GM23338 (cell line): ENCODE results near the gene LORICRIN. TPM values are rescaled to one million over a fixed set of nuclear protein-coding genes. Genes with fewer than 3 reads are reported as not detected.

Experiments used
- ATAC-seq: fragments of 200-7000 bp; cut with Tn5 transposase; 3 replicates; pipeline ENCODE4 v1.9.1; 2020
- DNase-seq: peaks from one replicate; pipeline ENCODE4 v3.0.0-alpha.2; 2015; ENCODE audit warnings: low spot score
- H2AFZ ChIP-seq: fragments of 200-600 bp; sonication (generic); 2 replicates; pipeline ENCODE4 v1.8.0; 2016; ENCODE audit warnings: antibody characterized with exemption, mild to moderate bottlenecking, moderate library complexity
- H3F3A ChIP-seq: fragments of 200-600 bp; sonication (generic); replicated peaks from 2 replicates; pipeline ENCODE4 v1.8.0; 2017; ENCODE audit warnings: antibody characterized with exemption, mixed run types, low read depth
- H3K27ac ChIP-seq: fragments of 200-600 bp; sonication (generic); 2 replicates; pipeline ENCODE4 v1.6.1; 2016; ENCODE audit warnings: low read depth
- H3K27me3 ChIP-seq: fragments of 200-600 bp; sonication (generic); 2 replicates; pipeline ENCODE4 v1.8.0; 2016; ENCODE audit warnings: mild to moderate bottlenecking, mixed run types, moderate library complexity; ENCODE audit not compliant: insufficient read depth
- H3K36me3 ChIP-seq: fragments of 200-600 bp; sonication (generic); 2 replicates; pipeline ENCODE4 v1.8.0; 2016; ENCODE audit warnings: mild to moderate bottlenecking; ENCODE audit not compliant: insufficient read depth
- H3K4me1 ChIP-seq: fragments of 200-600 bp; sonication (generic); 2 replicates; pipeline ENCODE4 v1.8.0; 2016; ENCODE audit warnings: mild to moderate bottlenecking, moderate library complexity; ENCODE audit not compliant: insufficient read depth
- H3K4me2 ChIP-seq: fragments of 200-600 bp; sonication (generic); 2 replicates; pipeline ENCODE4 v1.7.1; 2017; ENCODE audit warnings: mixed run types
- H3K4me3 ChIP-seq: fragments of 200-600 bp; sonication (generic); 2 replicates; pipeline ENCODE4 v1.6.1; 2016; ENCODE audit warnings: mixed run types
- H3K79me2 ChIP-seq: fragments of 200-600 bp; sonication (generic); replicated peaks from 2 replicates; pipeline ENCODE4 v1.8.0; 2017; ENCODE audit warnings: mild to moderate bottlenecking; ENCODE audit not compliant: insufficient read depth
- H3K9me2 ChIP-seq: fragments of 200-600 bp; sonication (generic); 2 replicates; pipeline ENCODE4 v1.8.0; 2017; ENCODE audit not compliant: insufficient read depth
- H4K20me1 ChIP-seq: fragments of 200-600 bp; sonication (generic); replicated peaks from 2 replicates; pipeline ENCODE4 v1.8.0; 2017; ENCODE audit warnings: mild to moderate bottlenecking; ENCODE audit not compliant: insufficient read depth
- H3K27ac Mint-ChIP-seq: 2 replicates; pipeline ENCODE4 v1.8.0; 2020; ENCODE audit warnings: inconsistent platforms, mild to moderate bottlenecking, moderate library complexity, mixed read lengths
- H3K27me3 Mint-ChIP-seq: 3 replicates; pipeline ENCODE4 v1.8.0; 2022; ENCODE audit warnings: low read depth, mild to moderate bottlenecking, moderate library complexity, mixed read lengths, inconsistent platforms; ENCODE audit not compliant: insufficient read depth, poor library complexity
- H3K36me3 Mint-ChIP-seq: 3 replicates; pipeline ENCODE4 v1.8.0; 2021; ENCODE audit warnings: low read depth, mild to moderate bottlenecking, inconsistent platforms, moderate library complexity, mixed read lengths
- H3K4me1 Mint-ChIP-seq: 3 replicates; pipeline ENCODE4 v1.8.0; 2020; ENCODE audit warnings: mild to moderate bottlenecking, inconsistent platforms, mixed read lengths
- H3K4me3 Mint-ChIP-seq: 3 replicates; pipeline ENCODE4 v1.8.0; 2021; ENCODE audit warnings: moderate library complexity, mild to moderate bottlenecking, inconsistent platforms, mixed read lengths
- H3K9me3 Mint-ChIP-seq: 3 replicates; pipeline ENCODE4 v1.8.0; 2020; ENCODE audit warnings: moderate library complexity, mild to moderate bottlenecking, inconsistent platforms, mixed read lengths
- CREB1 ChIP-seq: fragments of 250-450 bp; sonication (Bioruptor Pico); IDR thresholded peaks from 2 replicates; pipeline ENCODE4 v1.5.0; 2020; ENCODE audit warnings: low read depth, mild to moderate bottlenecking, moderate library complexity
- EZH2 ChIP-seq: fragments of 200-600 bp; sonication (generic); IDR thresholded peaks from one replicate; pipeline ENCODE4 v1.8.0; 2017; ENCODE audit warnings: antibody characterized with exemption, mild to moderate bottlenecking, low read depth; ENCODE audit not compliant: unreplicated experiment
- EZH2phosphoT487 ChIP-seq: fragments of 200-600 bp; sonication (generic); IDR thresholded peaks from one replicate; pipeline ENCODE4 v1.8.1; 2018; ENCODE audit warnings: antibody characterized with exemption; ENCODE audit not compliant: unreplicated experiment
- JUNB ChIP-seq: IDR thresholded peaks from one replicate; pipeline ENCODE4 v1.6.1; 2016; ENCODE audit warnings: antibody characterized with exemption; ENCODE audit not compliant: unreplicated experiment
- NANOG ChIP-seq: IDR thresholded peaks from 2 replicates; pipeline ENCODE4 v1.6.1; 2016; ENCODE audit warnings: antibody characterized with exemption, borderline replicate concordance
- POLR2AphosphoS5 ChIP-seq: IDR thresholded peaks from 2 replicates; pipeline ENCODE4 v1.6.1; 2016; ENCODE audit warnings: antibody characterized with exemption, low read depth
- STAT1 ChIP-seq: IDR thresholded peaks from one replicate; pipeline ENCODE4 v1.6.1; 2016; ENCODE audit warnings: antibody characterized with exemption; ENCODE audit not compliant: unreplicated experiment
- ZNF114 ChIP-seq: fragments of 250-450 bp; sonication (Bioruptor Pico); IDR thresholded peaks from 2 replicates; pipeline ENCODE4 v1.5.0; 2020; ENCODE audit warnings: mild to moderate bottlenecking, moderate library complexity
- ZNF331 ChIP-seq: fragments of 250-450 bp; sonication (Bioruptor Pico); IDR thresholded peaks from 2 replicates; pipeline ENCODE4 v1.5.0; 2020; ENCODE audit warnings: low read depth, mild to moderate bottlenecking, moderate library complexity
- polyA plus RNA-seq: library from polyadenylated mRNA; unstranded; fragments of >200 nt; fragmentation: Nextera tagmentation; extraction: Ambion mirVana; gene quantifications from 2 replicates; pipeline ENCODE4 v1.2.1, GENCODE V29; 2016
- total RNA-seq: library from RNA; depleted of rRNA; stranded (reverse); fragments of >200 nt; shearing (Covaris generic); gene quantifications from 2 replicates; pipeline ENCODE4 v1.2.3, GENCODE V29; 2014
- TF ChIP-seq, protein P1 (sequence below), 2 experiments: fragments of 200-600 bp in 1 of 2; sonication (generic) in 1 of 2; conservative IDR thresholded peaks; 2 replicates each; pipeline versions ENCODE4 v1.5.1 to v1.6.1; 2016 to 2017; ENCODE audit warnings: antibody characterized with exemption in 2 of 2, low read depth in 2 of 2, mild to moderate bottlenecking in 2 of 2, moderate library complexity in 1 of 2
- TF ChIP-seq, protein P2 (sequence below): IDR thresholded peaks from one replicate; pipeline ENCODE4 v1.6.1; 2018; ENCODE audit warnings: antibody characterized with exemption; ENCODE audit not compliant: unreplicated experiment
- TF ChIP-seq, protein P3 (sequence below): IDR thresholded peaks from 2 replicates; pipeline ENCODE4 v1.6.1; 2016; ENCODE audit warnings: antibody characterized with exemption
- TF ChIP-seq, protein P4 (sequence below): fragments of 250-450 bp; sonication (Bioruptor Pico); IDR thresholded peaks from 2 replicates; pipeline ENCODE4 v1.5.0; 2020; ENCODE audit warnings: mild to moderate bottlenecking, moderate library complexity

The LORICRIN gene
- total and polyA plus RNA-seq, 2 experiments from 2014 or later = 0.23 TPM; not detected in 1

DNA sequence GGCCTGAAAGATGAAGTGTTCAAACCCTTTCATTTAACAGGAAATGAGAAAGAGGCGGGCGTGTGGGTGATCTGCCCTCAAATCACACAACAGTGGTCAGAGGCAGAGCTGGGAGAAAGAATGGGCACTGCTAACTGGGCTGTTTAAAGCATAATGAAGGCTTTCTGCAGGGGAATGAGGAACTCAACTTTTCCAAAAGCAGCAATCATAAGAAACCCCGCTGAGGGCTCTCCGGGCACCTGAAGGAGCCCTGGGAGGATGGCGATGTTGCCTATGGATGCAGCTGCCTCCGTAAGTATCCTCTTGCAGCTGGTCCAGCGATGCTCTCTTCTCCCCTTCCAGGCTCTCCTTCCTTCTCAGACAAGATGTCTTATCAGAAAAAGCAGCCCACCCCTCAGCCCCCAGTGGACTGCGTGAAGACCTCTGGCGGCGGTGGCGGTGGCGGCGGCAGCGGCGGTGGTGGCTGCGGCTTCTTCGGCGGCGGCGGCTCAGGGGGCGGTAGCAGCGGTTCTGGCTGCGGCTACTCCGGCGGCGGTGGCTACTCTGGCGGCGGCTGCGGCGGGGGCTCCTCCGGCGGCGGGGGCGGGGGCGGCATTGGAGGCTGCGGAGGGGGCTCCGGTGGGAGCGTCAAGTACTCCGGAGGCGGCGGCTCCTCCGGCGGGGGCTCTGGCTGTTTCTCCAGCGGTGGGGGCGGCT lies 1.2 kb downstream of the LORICRIN start:
- no peaks in the 10 kb centered on the region; the same call in 2 of the 3 replicates for H3K36me3 Mint-ChIP-seq
- peak; percentile 70 for ATAC-seq
- H3K27me3 Mint-ChIP-seq = peaks cover 39% of the 10 kb centered on the region
- H3K27ac ChIP-seq = no peak overlapping the region
- peaks cover 70% of the 10 kb centered on the region for H3K27me3 ChIP-seq
- no peaks in the 10 kb centered on the region for H3K9me2 ChIP-seq
- peak overlapping the region; percentile 84 for H2AFZ ChIP-seq
- H3K36me3 ChIP-seq = no peaks in the 10 kb centered on the region
- peak overlapping the region; percentile 85 for H3K4me2 ChIP-seq
- no peaks in the 10 kb centered on the region; the same call in 2 of the 3 replicates for H3K9me3 Mint-ChIP-seq
- H4K20me1 ChIP-seq = 0 out of 2 replicates have a peak, but pooled peaks cover 3% of the 10 kb centered on the region
- peak; percentile 65 for DNase-seq
- H3K79me2 ChIP-seq = no peaks in the 10 kb centered on the region
- H3K4me3 ChIP-seq = peak overlapping the region; percentile 63
- H3K4me3 Mint-ChIP-seq = peak overlapping the region; percentile 72
- H3F3A ChIP-seq = peaks cover 12% of the 10 kb centered on the region
- no peak overlapping the region for H3K27ac Mint-ChIP-seq
- H3K4me1 Mint-ChIP-seq = peaks cover 19% of the 10 kb centered on the region
- TF ChIP-seq EZH2 (no peak), JUNB (no peak), POLR2AphosphoS5 (no peak), ZNF114 (CRISPR knock-in tag) (no peak), EZH2phosphoT487 (no peak), STAT1 (no peak), ZNF331 (CRISPR knock-in tag) (no peak), CREB1 (CRISPR knock-in tag) (no peak), NANOG (no peak)
- TF ChIP-seq, protein P1, sequence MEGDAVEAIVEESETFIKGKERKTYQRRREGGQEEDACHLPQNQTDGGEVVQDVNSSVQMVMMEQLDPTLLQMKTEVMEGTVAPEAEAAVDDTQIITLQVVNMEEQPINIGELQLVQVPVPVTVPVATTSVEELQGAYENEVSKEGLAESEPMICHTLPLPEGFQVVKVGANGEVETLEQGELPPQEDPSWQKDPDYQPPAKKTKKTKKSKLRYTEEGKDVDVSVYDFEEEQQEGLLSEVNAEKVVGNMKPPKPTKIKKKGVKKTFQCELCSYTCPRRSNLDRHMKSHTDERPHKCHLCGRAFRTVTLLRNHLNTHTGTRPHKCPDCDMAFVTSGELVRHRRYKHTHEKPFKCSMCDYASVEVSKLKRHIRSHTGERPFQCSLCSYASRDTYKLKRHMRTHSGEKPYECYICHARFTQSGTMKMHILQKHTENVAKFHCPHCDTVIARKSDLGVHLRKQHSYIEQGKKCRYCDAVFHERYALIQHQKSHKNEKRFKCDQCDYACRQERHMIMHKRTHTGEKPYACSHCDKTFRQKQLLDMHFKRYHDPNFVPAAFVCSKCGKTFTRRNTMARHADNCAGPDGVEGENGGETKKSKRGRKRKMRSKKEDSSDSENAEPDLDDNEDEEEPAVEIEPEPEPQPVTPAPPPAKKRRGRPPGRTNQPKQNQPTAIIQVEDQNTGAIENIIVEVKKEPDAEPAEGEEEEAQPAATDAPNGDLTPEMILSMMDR (conservative IDR thresholded peaks at IDR 0.05; ENCODE audit: low read depth in 2 of 2) = no peak
- TF ChIP-seq, protein P2, sequence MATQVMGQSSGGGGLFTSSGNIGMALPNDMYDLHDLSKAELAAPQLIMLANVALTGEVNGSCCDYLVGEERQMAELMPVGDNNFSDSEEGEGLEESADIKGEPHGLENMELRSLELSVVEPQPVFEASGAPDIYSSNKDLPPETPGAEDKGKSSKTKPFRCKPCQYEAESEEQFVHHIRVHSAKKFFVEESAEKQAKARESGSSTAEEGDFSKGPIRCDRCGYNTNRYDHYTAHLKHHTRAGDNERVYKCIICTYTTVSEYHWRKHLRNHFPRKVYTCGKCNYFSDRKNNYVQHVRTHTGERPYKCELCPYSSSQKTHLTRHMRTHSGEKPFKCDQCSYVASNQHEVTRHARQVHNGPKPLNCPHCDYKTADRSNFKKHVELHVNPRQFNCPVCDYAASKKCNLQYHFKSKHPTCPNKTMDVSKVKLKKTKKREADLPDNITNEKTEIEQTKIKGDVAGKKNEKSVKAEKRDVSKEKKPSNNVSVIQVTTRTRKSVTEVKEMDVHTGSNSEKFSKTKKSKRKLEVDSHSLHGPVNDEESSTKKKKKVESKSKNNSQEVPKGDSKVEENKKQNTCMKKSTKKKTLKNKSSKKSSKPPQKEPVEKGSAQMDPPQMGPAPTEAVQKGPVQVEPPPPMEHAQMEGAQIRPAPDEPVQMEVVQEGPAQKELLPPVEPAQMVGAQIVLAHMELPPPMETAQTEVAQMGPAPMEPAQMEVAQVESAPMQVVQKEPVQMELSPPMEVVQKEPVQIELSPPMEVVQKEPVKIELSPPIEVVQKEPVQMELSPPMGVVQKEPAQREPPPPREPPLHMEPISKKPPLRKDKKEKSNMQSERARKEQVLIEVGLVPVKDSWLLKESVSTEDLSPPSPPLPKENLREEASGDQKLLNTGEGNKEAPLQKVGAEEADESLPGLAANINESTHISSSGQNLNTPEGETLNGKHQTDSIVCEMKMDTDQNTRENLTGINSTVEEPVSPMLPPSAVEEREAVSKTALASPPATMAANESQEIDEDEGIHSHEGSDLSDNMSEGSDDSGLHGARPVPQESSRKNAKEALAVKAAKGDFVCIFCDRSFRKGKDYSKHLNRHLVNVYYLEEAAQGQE = no peak
- TF ChIP-seq, protein P3, sequence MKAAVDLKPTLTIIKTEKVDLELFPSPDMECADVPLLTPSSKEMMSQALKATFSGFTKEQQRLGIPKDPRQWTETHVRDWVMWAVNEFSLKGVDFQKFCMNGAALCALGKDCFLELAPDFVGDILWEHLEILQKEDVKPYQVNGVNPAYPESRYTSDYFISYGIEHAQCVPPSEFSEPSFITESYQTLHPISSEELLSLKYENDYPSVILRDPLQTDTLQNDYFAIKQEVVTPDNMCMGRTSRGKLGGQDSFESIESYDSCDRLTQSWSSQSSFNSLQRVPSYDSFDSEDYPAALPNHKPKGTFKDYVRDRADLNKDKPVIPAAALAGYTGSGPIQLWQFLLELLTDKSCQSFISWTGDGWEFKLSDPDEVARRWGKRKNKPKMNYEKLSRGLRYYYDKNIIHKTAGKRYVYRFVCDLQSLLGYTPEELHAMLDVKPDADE = no peak
- TF ChIP-seq, protein P4, sequence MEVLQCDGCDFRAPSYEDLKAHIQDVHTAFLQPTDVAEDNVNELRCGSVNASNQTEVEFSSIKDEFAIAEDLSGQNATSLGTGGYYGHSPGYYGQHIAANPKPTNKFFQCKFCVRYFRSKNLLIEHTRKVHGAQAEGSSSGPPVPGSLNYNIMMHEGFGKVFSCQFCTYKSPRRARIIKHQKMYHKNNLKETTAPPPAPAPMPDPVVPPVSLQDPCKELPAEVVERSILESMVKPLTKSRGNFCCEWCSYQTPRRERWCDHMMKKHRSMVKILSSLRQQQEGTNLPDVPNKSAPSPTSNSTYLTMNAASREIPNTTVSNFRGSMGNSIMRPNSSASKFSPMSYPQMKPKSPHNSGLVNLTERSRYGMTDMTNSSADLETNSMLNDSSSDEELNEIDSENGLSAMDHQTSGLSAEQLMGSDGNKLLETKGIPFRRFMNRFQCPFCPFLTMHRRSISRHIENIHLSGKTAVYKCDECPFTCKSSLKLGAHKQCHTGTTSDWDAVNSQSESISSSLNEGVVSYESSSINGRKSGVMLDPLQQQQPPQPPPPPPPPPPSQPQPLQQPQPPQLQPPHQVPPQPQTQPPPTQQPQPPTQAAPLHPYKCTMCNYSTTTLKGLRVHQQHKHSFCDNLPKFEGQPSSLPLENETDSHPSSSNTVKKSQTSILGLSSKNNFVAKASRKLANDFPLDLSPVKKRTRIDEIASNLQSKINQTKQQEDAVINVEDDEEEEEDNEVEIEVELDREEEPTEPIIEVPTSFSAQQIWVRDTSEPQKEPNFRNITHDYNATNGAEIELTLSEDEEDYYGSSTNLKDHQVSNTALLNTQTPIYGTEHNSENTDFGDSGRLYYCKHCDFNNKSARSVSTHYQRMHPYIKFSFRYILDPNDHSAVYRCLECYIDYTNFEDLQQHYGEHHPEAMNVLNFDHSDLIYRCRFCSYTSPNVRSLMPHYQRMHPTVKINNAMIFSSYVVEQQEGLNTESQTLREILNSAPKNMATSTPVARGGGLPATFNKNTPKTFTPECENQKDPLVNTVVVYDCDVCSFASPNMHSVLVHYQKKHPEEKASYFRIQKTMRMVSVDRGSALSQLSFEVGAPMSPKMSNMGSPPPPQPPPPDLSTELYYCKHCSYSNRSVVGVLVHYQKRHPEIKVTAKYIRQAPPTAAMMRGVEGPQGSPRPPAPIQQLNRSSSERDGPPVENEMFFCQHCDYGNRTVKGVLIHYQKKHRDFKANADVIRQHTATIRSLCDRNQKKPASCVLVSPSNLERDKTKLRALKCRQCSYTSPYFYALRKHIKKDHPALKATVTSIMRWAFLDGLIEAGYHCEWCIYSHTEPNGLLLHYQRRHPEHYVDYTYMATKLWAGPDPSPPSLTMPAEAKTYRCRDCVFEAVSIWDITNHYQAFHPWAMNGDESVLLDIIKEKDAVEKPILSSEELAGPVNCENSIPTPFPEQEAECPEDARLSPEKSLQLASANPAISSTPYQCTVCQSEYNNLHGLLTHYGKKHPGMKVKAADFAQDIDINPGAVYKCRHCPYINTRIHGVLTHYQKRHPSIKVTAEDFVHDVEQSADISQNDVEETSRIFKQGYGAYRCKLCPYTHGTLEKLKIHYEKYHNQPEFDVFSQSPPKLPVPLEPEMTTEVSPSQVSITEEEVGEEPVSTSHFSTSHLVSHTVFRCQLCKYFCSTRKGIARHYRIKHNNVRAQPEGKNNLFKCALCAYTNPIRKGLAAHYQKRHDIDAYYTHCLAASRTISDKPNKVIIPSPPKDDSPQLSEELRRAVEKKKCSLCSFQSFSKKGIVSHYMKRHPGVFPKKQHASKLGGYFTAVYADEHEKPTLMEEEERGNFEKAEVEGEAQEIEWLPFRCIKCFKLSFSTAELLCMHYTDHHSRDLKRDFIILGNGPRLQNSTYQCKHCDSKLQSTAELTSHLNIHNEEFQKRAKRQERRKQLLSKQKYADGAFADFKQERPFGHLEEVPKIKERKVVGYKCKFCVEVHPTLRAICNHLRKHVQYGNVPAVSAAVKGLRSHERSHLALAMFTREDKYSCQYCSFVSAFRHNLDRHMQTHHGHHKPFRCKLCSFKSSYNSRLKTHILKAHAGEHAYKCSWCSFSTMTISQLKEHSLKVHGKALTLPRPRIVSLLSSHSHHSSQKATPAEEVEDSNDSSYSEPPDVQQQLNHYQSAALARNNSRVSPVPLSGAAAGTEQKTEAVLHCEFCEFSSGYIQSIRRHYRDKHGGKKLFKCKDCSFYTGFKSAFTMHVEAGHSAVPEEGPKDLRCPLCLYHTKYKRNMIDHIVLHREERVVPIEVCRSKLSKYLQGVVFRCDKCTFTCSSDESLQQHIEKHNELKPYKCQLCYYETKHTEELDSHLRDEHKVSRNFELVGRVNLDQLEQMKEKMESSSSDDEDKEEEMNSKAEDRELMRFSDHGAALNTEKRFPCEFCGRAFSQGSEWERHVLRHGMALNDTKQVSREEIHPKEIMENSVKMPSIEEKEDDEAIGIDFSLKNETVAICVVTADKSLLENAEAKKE (CRISPR knock-in tag) = no peak
- peaks cover 16% of the 10 kb centered on the region for H3K4me1 ChIP-seq
